Gastrocnemius medialis (tissue), 4 donors: ENCODE data around the gene IFIT5. TPM values are rescaled to one million over a fixed set of nuclear protein-coding genes. Genes with fewer than 3 reads are reported as not detected.
"Not testable (repeated sequence)": the region's sequence is repeated elsewhere in the genome, so short reads cannot be mapped to it uniquely, and the experiment has no call there.

Experiments used
- ATAC-seq, 2 donors: fragments of 150-250 bp; one replicate each; pipeline ENCODE4 v1.9.1; 2016
- DNase-seq, 2 donors: peaks; one replicate each; pipeline ENCODE4 v3.0.0-alpha.2; 2019
- H3K27ac ChIP-seq, 4 donors: fragments of 200-600 bp; sonication (generic); 1 replicate in 1 of 4; 2 replicates in 3 of 4; pipeline ENCODE4 v1.5.1; 2016 to 2018; ENCODE audit warnings: mild to moderate bottlenecking in 2 of 4, moderate library complexity in 1 of 4
- H3K27me3 ChIP-seq, 3 donors: fragments of 200-600 bp; sonication (generic) in 2 of 3; 1 replicate in 1 of 3; 2 replicates in 2 of 3; pipeline versions ENCODE4 v1.5.1 to v1.6.0; 2016 to 2019; ENCODE audit warnings: mild to moderate bottlenecking in 1 of 3, moderate library complexity in 1 of 3
- H3K36me3 ChIP-seq, 2 donors: fragments of 200-600 bp; sonication (generic) in 1 of 2; one replicate each; pipeline ENCODE4 v1.5.1; 2017 to 2018
- H3K4me1 ChIP-seq, 2 donors: fragments of 200-600 bp; sonication (generic) in 1 of 2; one replicate each; pipeline ENCODE4 v1.5.1; 2016 to 2017; ENCODE audit warnings: mild to moderate bottlenecking in 2 of 2
- H3K4me3 ChIP-seq, 4 donors: fragments of 200-600 bp; sonication (generic) in 3 of 4; 1 replicate in 1 of 4; 2 replicates in 3 of 4; pipeline ENCODE4 v1.5.1; 2016 to 2019; ENCODE audit warnings: mild to moderate bottlenecking in 2 of 4
- H3K9me3 ChIP-seq, 3 donors: fragments of 200-600 bp; sonication (generic) in 2 of 3; 1 replicate in 1 of 3; 2 replicates in 2 of 3; pipeline ENCODE4 v1.5.1; 2016 to 2019
- CTCF ChIP-seq, 5 experiments: fragments of 450-650 bp in 3 of 5; fragments of 200-600 bp in 2 of 5; sonication (generic) in 2 of 5; IDR thresholded peaks in 4 of 5; conservative IDR thresholded peaks in 1 of 5; 1 replicate in 4 of 5; 2 replicates in 1 of 5; pipeline ENCODE4 v1.5.1; 2016 to 2019; ENCODE audit warnings: antibody characterized with exemption in 5 of 5, mild to moderate bottlenecking in 3 of 5, moderate library complexity in 3 of 5
- POLR2A ChIP-seq, 2 donors: fragments of 450-650 bp; IDR thresholded peaks; one replicate each; pipeline ENCODE4 v1.6.1; 2017; ENCODE audit warnings: antibody characterized with exemption in 2 of 2, mild to moderate bottlenecking in 2 of 2, moderate library complexity in 2 of 2
- in situ Hi-C, 4 donors: fragments of 200-750 bp; cut with MboI; loops; one replicate each; pipeline versions ENCODE4 v1.15.0 to v1.8.0; 2017; ENCODE audit warnings: low sequenced_read_pairs in 4 of 4
- intact Hi-C: fragments of 100-400 bp; cut with DNase I; formaldehyde crosslinking; loops from one replicate; pipeline ENCODE4 v1.15.1; 2023; ENCODE audit warnings: low total_unique reads
- total RNA-seq, 4 donors: library from RNA; depleted of rRNA; stranded (reverse); fragments of >200 nt; gene quantifications; one replicate each; pipeline versions ENCODE4 v1.1.0 to v1.2.3, GENCODE V29; 2016

IFIT5 gene
- total RNA-seq, 4 donors from 2014 or later = 2.4 to 5.5 (median 3.3) TPM

GRCh38 chr10:89398003-89398749 lies 16.2 kb upstream of the IFIT5 start:
- in situ Hi-C loops = loop anchor here in 1 of 4 donors (25.0 kb wide), 1 partner anchor 111 kb away; no protein-coding TSS in a partner anchor
- peaks cover 0 to 13% of the 10 kb centered on the region in 2 donors for H3K36me3 ChIP-seq
- ATAC-seq = no peak
- H3K4me3 ChIP-seq = no peak overlapping the region
- TF ChIP-seq POLR2A (IDR thresholded peaks at IDR 0.05) = no peak
- TF ChIP-seq CTCF (IDR thresholded peaks at IDR 0.05 in 4 of 5, conservative IDR thresholded peaks at IDR 0.05 in 1 of 5) = no peak
- H3K27ac ChIP-seq = peak overlapping the region in 2 of 4 donors; percentile 19 to 32
- H3K9me3 ChIP-seq = no peaks in the 10 kb centered on the region
- H3K27me3 ChIP-seq = no peaks in the 10 kb centered on the region
- no peak for DNase-seq
- H3K4me1 ChIP-seq = peaks cover 17 to 27% of the 10 kb centered on the region in 2 donors
- intact Hi-C loops = no loop called here

- no peak for ATAC-seq
Observed at GRCh38 chr10:89399956-89400355, 14.4 kb upstream of the IFIT5 start.

GRCh38 chr10:89403043-89403442 lies 11.3 kb upstream of the IFIT5 start:
- Histone ChIP-seq H3K4me1 (peaks cover 0 to 7% of the 10 kb centered on the region in 2 donors), H3K9me3 (no peaks in the 10 kb centered on the region), H3K27ac (no peak overlapping the region), H3K4me3 (no peak overlapping the region), H3K36me3 (peaks cover 0 to 25% of the 10 kb centered on the region in 2 donors), H3K27me3 (no peaks in the 10 kb centered on the region)
- intact Hi-C loops = no loop called here
- TF ChIP-seq POLR2A (IDR thresholded peaks at IDR 0.05) (no peak), CTCF (IDR thresholded peaks at IDR 0.05 in 4 of 5, conservative IDR thresholded peaks at IDR 0.05 in 1 of 5) (no peak)
- no peak for ATAC-seq
- in situ Hi-C loops = no loop called here
- DNase-seq = no peak

More at GRCh38 chr10:89399956-89400355, 14.4 kb upstream of the IFIT5 start:
- in situ Hi-C loops (loop anchor here in 1 of 4 donors (25.0 kb wide), 1 partner anchor 113 kb away; no protein-coding TSS in a partner anchor), intact Hi-C loops (no loop called here)
- Histone ChIP-seq H3K4me1 (peaks cover 0 to 14% of the 10 kb centered on the region in 2 donors), H3K9me3 (no peaks in the 10 kb centered on the region), H3K27ac (no peak overlapping the region), H3K27me3 (no peaks in the 10 kb centered on the region), H3K4me3 (no peak overlapping the region), H3K36me3 (peaks cover 0 to 25% of the 10 kb centered on the region in 2 donors)
- no peak for TF ChIP-seq POLR2A (IDR thresholded peaks at IDR 0.05)
- no peak for TF ChIP-seq CTCF (IDR thresholded peaks at IDR 0.05 in 4 of 5, conservative IDR thresholded peaks at IDR 0.05 in 1 of 5)
- DNase-seq = no peak

- DNase-seq (no peak), ATAC-seq (no peak)
- Histone ChIP-seq H3K27me3 (no peaks in the 10 kb centered on the region), H3K27ac (no peak overlapping the region), H3K36me3 (peaks cover 0 to 25% of the 10 kb centered on the region in 2 donors), H3K4me3 (no peak overlapping the region), H3K9me3 (no peaks in the 10 kb centered on the region), H3K4me1 (no peaks in the 10 kb centered on the region)
- no peak for TF ChIP-seq POLR2A (IDR thresholded peaks at IDR 0.05)
- no peak for TF ChIP-seq CTCF (IDR thresholded peaks at IDR 0.05 in 4 of 5, conservative IDR thresholded peaks at IDR 0.05 in 1 of 5)
- intact Hi-C loops = no loop called here
- in situ Hi-C loops = no loop called here
Observed at GRCh38 chr10:89404104-89405047, 10.0 kb upstream of the IFIT5 start.

- ATAC-seq, H3K27me3 ChIP-seq, intact Hi-C loops, H3K27ac ChIP-seq, in situ Hi-C loops, H3K4me3 ChIP-seq, H3K9me3 ChIP-seq, H3K4me1 ChIP-seq, DNase-seq: not testable (repeated sequence)
- peaks cover 0 to 25% of the 10 kb centered on the region in 2 donors for H3K36me3 ChIP-seq
Observed at GRCh38 chr10:89406178-89406577, 8.2 kb upstream of the IFIT5 start.

GRCh38 chr10:89407792-89408191 lies 6.6 kb upstream of the IFIT5 start:
- DNase-seq, H3K27ac ChIP-seq, ATAC-seq, H3K27me3 ChIP-seq, intact Hi-C loops, H3K9me3 ChIP-seq, H3K4me1 ChIP-seq, in situ Hi-C loops, H3K4me3 ChIP-seq: not testable (repeated sequence)
- H3K36me3 ChIP-seq = peaks cover 0 to 16% of the 10 kb centered on the region in 2 donors

- H3K27me3 ChIP-seq, DNase-seq, intact Hi-C loops, H3K9me3 ChIP-seq, in situ Hi-C loops, ATAC-seq, H3K4me3 ChIP-seq, H3K4me1 ChIP-seq, H3K27ac ChIP-seq, H3K36me3 ChIP-seq: not testable (repeated sequence)
Observed at GRCh38 chr10:89409282-89409681, 5.1 kb upstream of the IFIT5 start.
